Tibial nerve (tissue), 4 donors: ENCODE measurements around the gene KDM4B. TPM values are rescaled to one million over a fixed set of nuclear protein-coding genes. Genes with fewer than 3 reads are reported as not detected.

Experiments
- DNase-seq, 2 donors: peaks; one replicate each; pipeline ENCODE4 v3.0.0-alpha.2; 2019; ENCODE audit warnings: low spot score in 2 of 2
- H3K27ac ChIP-seq, 4 donors: fragments of 200-600 bp; sonication (generic) in 3 of 4; one replicate each; pipeline ENCODE4 v1.5.1; 2017 to 2019; ENCODE audit warnings: mild to moderate bottlenecking in 1 of 4
- H3K27me3 ChIP-seq, 2 donors: fragments of 200-600 bp; sonication (generic) in 1 of 2; one replicate each; pipeline versions ENCODE4 v1.5.1 to v1.6.0; 2017 to 2019
- H3K36me3 ChIP-seq, 3 donors: fragments of 200-600 bp; sonication (generic); one replicate each; pipeline ENCODE4 v1.5.1; 2018 to 2019
- H3K4me1 ChIP-seq, 4 donors: fragments of 200-600 bp; sonication (generic) in 3 of 4; one replicate each; pipeline ENCODE4 v1.5.1; 2017 to 2019
- H3K4me3 ChIP-seq, 4 donors: fragments of 200-600 bp; sonication (generic) in 3 of 4; one replicate each; pipeline ENCODE4 v1.5.1; 2017 to 2019; ENCODE audit warnings: mild to moderate bottlenecking in 1 of 4, moderate library complexity in 1 of 4
- H3K9me3 ChIP-seq, 4 donors: fragments of 200-600 bp; sonication (generic) in 3 of 4; one replicate each; pipeline ENCODE4 v1.5.1; 2017 to 2019
- CTCF ChIP-seq, 5 experiments: fragments of 200-600 bp in 3 of 5; fragments of 450-650 bp in 2 of 5; sonication (generic) in 3 of 5; IDR thresholded peaks; one replicate each; pipeline ENCODE4 v1.5.1; 2016 to 2019; ENCODE audit warnings: antibody characterized with exemption in 5 of 5, mild to moderate bottlenecking in 3 of 5, moderate library complexity in 2 of 5
- EP300 ChIP-seq, 2 donors: sonication (generic); formaldehyde crosslinking; IDR thresholded peaks; one replicate each; pipeline ENCODE4 v1.6.1; 2017; ENCODE audit warnings: antibody characterized with exemption in 2 of 2, mild to moderate bottlenecking in 1 of 2
- POLR2A ChIP-seq, 2 donors: fragments of 450-650 bp; IDR thresholded peaks; one replicate each; pipeline ENCODE4 v1.6.1; 2017; ENCODE audit warnings: antibody characterized with exemption in 2 of 2, mild to moderate bottlenecking in 2 of 2, moderate library complexity in 2 of 2
- WGBS, 2 donors: methylation state at CpG; one replicate each; pipeline ENCODE4 v1.1.5; 2018; 5-methylcytosine and 5-hydroxymethylcytosine counted together
- total RNA-seq, 4 donors: library from RNA; depleted of rRNA; stranded (reverse); fragments of >200 nt; gene quantifications; one replicate each; pipeline ENCODE4 v1.1.0, GENCODE V29; 2016

The KDM4B gene
- total RNA-seq, 4 donors from 2014 or later: 37.8 to 72.4 (median 57.2) TPM

- 80 to 89% methylated on average over 15 of the region's 15 CpGs for WGBS, 2 donors
- H3K4me3 ChIP-seq: no peak overlapping the region
- no peak for DNase-seq
- H3K27ac ChIP-seq: no peak overlapping the region
- no peaks in the 10 kb centered on the region for H3K9me3 ChIP-seq
- H3K36me3 ChIP-seq: peaks cover 7 to 94% (median 18%) of the 10 kb centered on the region in 3 donors
- TF ChIP-seq POLR2A (IDR thresholded peaks at IDR 0.05) (no peak), EP300 (IDR thresholded peaks at IDR 0.05) (no peak), CTCF (IDR thresholded peaks at IDR 0.05) (no peak)
- H3K4me1 ChIP-seq: peaks cover 0 to 3% (median 0%) of the 10 kb centered on the region in 4 donors
- H3K27me3 ChIP-seq: no peaks in the 10 kb centered on the region
Measured at GRCh38 chr19:5148794-5149190, 179.9 kb downstream of the KDM4B start.

- WGBS, 2 donors: 76 to 89% methylated on average over 4 to 10 of the region's 10 CpGs
- Histone ChIP-seq H3K9me3 (no peaks in the 10 kb centered on the region), H3K27me3 (no peaks in the 10 kb centered on the region), H3K4me1 (peaks cover 0 to 5% (median 0%) of the 10 kb centered on the region in 4 donors), H3K27ac (no peak overlapping the region), H3K4me3 (no peak overlapping the region), H3K36me3 (peaks cover 7 to 87% (median 18%) of the 10 kb centered on the region in 3 donors)
- no peak for DNase-seq
- no peak for TF ChIP-seq POLR2A (IDR thresholded peaks at IDR 0.05)
- TF ChIP-seq CTCF (IDR thresholded peaks at IDR 0.05): no peak
- no peak for TF ChIP-seq EP300 (IDR thresholded peaks at IDR 0.05)
Measured at GRCh38 chr19:5149508-5149907, 180.6 kb downstream of the KDM4B start.

GRCh38 chr19:5149932-5150901, 181.3 kb downstream of the KDM4B start:
- Histone ChIP-seq H3K27me3 (no peaks in the 10 kb centered on the region), H3K27ac (no peak overlapping the region), H3K36me3 (peaks cover 4 to 80% (median 14%) of the 10 kb centered on the region in 3 donors), H3K9me3 (no peaks in the 10 kb centered on the region), H3K4me3 (no peak overlapping the region), H3K4me1 (peaks cover 0 to 5% (median 0%) of the 10 kb centered on the region in 4 donors)
- 77 to 86% methylated on average over 27 to 32 of the region's 36 CpGs for WGBS, 2 donors
- TF ChIP-seq CTCF (IDR thresholded peaks at IDR 0.05) (no peak), EP300 (IDR thresholded peaks at IDR 0.05) (no peak), POLR2A (IDR thresholded peaks at IDR 0.05) (no peak)
- no peak for DNase-seq

GRCh38 chr19:5150902-5151741, 182.2 kb downstream of the KDM4B start:
- H3K4me3 ChIP-seq: no peak overlapping the region
- no peaks in the 10 kb centered on the region for H3K27me3 ChIP-seq
- WGBS, 2 donors: 86 to 89% methylated on average over 33 to 45 of the region's 52 CpGs
- no peak for DNase-seq
- no peaks in the 10 kb centered on the region for H3K9me3 ChIP-seq
- peaks cover under 1 to 71% (median 5%) of the 10 kb centered on the region in 3 donors for H3K36me3 ChIP-seq
- H3K4me1 ChIP-seq: peaks cover 0 to 10% (median 0%) of the 10 kb centered on the region in 4 donors
- TF ChIP-seq POLR2A (IDR thresholded peaks at IDR 0.05) (no peak), CTCF (IDR thresholded peaks at IDR 0.05) (no peak), EP300 (IDR thresholded peaks at IDR 0.05) (no peak)
- H3K27ac ChIP-seq: no peak overlapping the region
